ENCODE results near the gene DPF3.

DNA sequence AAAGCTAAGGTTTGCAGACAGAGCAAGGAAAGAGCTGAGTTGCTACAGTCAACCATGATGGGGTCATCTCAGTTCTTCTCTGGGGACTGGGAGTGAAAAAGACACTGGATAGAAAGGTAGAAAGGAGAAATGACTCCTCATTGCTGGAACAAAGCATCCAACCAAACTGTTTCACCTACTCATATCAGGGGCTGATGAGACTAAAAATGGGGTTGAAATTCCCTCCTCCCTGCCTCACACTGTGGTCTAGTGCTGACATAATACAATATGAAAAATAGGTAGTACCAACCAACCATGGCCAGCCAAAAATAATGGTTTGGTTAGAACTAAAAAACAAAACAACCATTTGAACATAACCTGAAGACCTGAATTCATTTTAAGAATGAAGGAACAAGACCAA is 220.7 kb downstream of the DPF3 start:
- TF ChIP-seq, protein P1, sequence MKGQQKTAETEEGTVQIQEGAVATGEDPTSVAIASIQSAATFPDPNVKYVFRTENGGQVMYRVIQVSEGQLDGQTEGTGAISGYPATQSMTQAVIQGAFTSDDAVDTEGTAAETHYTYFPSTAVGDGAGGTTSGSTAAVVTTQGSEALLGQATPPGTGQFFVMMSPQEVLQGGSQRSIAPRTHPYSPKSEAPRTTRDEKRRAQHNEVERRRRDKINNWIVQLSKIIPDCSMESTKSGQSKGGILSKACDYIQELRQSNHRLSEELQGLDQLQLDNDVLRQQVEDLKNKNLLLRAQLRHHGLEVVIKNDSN (IDR thresholded peaks at IDR 0.05): no peak
- TF ChIP-seq, protein P2, sequence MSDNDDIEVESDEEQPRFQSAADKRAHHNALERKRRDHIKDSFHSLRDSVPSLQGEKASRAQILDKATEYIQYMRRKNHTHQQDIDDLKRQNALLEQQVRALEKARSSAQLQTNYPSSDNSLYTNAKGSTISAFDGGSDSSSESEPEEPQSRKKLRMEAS (IDR thresholded peaks at IDR 0.05): no peak
- TF ChIP-seq FOXM1 (IDR thresholded peaks at IDR 0.05; ENCODE audit: borderline replicate concordance, low read depth) (no peak), YY1 (IDR thresholded peaks at IDR 0.05; ENCODE audit: low read depth) (no peak), TAF1 (IDR thresholded peaks at IDR 0.05; ENCODE audit: low read depth) (no peak), EP300 (IDR thresholded peaks at IDR 0.05; ENCODE audit: borderline replicate concordance) (no peak), TCF12 (IDR thresholded peaks at IDR 0.05; ENCODE audit: low read depth) (no peak), CEBPB (IDR thresholded peaks at IDR 0.05) (no peak), NFIC (IDR thresholded peaks at IDR 0.05) (no peak), RAD21 (IDR thresholded peaks at IDR 0.05; ENCODE audit: low read depth) (no peak), EGR1 (IDR thresholded peaks at IDR 0.05) (no peak), CREB1 (IDR thresholded peaks at IDR 0.05; ENCODE audit: low read depth) (no peak)
- TF ChIP-seq, protein P3, sequence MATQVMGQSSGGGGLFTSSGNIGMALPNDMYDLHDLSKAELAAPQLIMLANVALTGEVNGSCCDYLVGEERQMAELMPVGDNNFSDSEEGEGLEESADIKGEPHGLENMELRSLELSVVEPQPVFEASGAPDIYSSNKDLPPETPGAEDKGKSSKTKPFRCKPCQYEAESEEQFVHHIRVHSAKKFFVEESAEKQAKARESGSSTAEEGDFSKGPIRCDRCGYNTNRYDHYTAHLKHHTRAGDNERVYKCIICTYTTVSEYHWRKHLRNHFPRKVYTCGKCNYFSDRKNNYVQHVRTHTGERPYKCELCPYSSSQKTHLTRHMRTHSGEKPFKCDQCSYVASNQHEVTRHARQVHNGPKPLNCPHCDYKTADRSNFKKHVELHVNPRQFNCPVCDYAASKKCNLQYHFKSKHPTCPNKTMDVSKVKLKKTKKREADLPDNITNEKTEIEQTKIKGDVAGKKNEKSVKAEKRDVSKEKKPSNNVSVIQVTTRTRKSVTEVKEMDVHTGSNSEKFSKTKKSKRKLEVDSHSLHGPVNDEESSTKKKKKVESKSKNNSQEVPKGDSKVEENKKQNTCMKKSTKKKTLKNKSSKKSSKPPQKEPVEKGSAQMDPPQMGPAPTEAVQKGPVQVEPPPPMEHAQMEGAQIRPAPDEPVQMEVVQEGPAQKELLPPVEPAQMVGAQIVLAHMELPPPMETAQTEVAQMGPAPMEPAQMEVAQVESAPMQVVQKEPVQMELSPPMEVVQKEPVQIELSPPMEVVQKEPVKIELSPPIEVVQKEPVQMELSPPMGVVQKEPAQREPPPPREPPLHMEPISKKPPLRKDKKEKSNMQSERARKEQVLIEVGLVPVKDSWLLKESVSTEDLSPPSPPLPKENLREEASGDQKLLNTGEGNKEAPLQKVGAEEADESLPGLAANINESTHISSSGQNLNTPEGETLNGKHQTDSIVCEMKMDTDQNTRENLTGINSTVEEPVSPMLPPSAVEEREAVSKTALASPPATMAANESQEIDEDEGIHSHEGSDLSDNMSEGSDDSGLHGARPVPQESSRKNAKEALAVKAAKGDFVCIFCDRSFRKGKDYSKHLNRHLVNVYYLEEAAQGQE (IDR thresholded peaks at IDR 0.05; ENCODE audit: low read depth): no peak
